Keratinocyte (primary cell): ENCODE results near the gene NMBR. TPM values are rescaled to one million over a fixed set of nuclear protein-coding genes. Genes with fewer than 3 reads are reported as not detected.

ENCODE experiments used
- DNase-seq: peaks from one replicate; pipeline ENCODE4 v3.0.0-alpha.2; 2011; ENCODE audit warnings: low read depth, missing footprints, low spot score
- FAIRE-seq: peaks from 2 replicates; lab custom pipeline; 2011; peaks lifted over from hg19 to GRCh38; lab: Jason Lieb, UNC
- H2AFZ ChIP-seq: 2 replicates; pipeline ENCODE4 v1.6.0; 2012; ENCODE audit warnings: low read length, control low read depth, inconsistent platforms; ENCODE audit not compliant: control insufficient read depth
- H3K27ac ChIP-seq: 2 replicates; pipeline ENCODE4 v1.5.1; 2011; ENCODE audit warnings: low read length; ENCODE audit not compliant: control insufficient read depth, insufficient read depth
- H3K27me3 ChIP-seq: 3 replicates; pipeline ENCODE4 v1.6.0; 2011; ENCODE audit warnings: low read length; ENCODE audit not compliant: control insufficient read depth, insufficient read depth; ENCODE audit errors: extremely low read depth
- H3K36me3 ChIP-seq, 2 experiments: 2 replicates in 1 of 2; 3 replicates in 1 of 2; pipeline ENCODE4 v1.5.1; 2011; ENCODE audit warnings: low read length in 2 of 2, mild to moderate bottlenecking in 1 of 2; ENCODE audit not compliant: control insufficient read depth in 2 of 2, insufficient read depth in 2 of 2; ENCODE audit errors: extremely low read depth in 1 of 2
- H3K4me1 ChIP-seq: 3 replicates; pipeline ENCODE4 v1.5.1; 2011; ENCODE audit warnings: low read length; ENCODE audit not compliant: control insufficient read depth, insufficient read depth; ENCODE audit errors: extremely low read depth
- H3K4me2 ChIP-seq: 3 replicates; pipeline ENCODE4 v1.6.0; 2011; ENCODE audit warnings: low read depth, low read length; ENCODE audit not compliant: control insufficient read depth, insufficient read depth; ENCODE audit errors: extremely low read depth
- H3K4me3 ChIP-seq, 3 experiments: fragments of 200-600 bp in 1 of 3; sonication (generic) in 1 of 3; 2 replicates in 2 of 3; 3 replicates in 1 of 3; pipeline ENCODE4 v1.5.1; 2011 to 2016; ENCODE audit warnings: low read length in 3 of 3, mild to moderate bottlenecking in 3 of 3, control low read depth in 2 of 3, inconsistent platforms in 1 of 3, low read depth in 1 of 3, mixed read lengths in 1 of 3, mixed run types in 1 of 3, moderate library complexity in 1 of 3; ENCODE audit not compliant: control insufficient read depth in 2 of 3, insufficient read depth in 2 of 3; ENCODE audit errors: extremely low read depth in 1 of 3
- H3K79me2 ChIP-seq: 2 replicates; pipeline ENCODE4 v1.6.0; 2012; ENCODE audit warnings: low read length; ENCODE audit not compliant: control insufficient read depth, insufficient read depth
- H3K9ac ChIP-seq: 3 replicates; pipeline ENCODE4 v1.6.0; 2011; ENCODE audit warnings: low read length; ENCODE audit not compliant: control insufficient read depth, insufficient read depth; ENCODE audit errors: extremely low read depth
- H3K9me1 ChIP-seq: 3 replicates; pipeline ENCODE4 v1.6.0; 2011; ENCODE audit warnings: low read length; ENCODE audit not compliant: control insufficient read depth, insufficient read depth; ENCODE audit errors: extremely low read depth
- H3K9me3 ChIP-seq: 2 replicates; pipeline ENCODE4 v1.5.1; 2012; ENCODE audit warnings: low read depth, low read length; ENCODE audit not compliant: control insufficient read depth
- H4K20me1 ChIP-seq: 3 replicates; pipeline ENCODE4 v1.6.0; 2011; ENCODE audit warnings: low read length; ENCODE audit not compliant: control insufficient read depth, insufficient read depth; ENCODE audit errors: extremely low read depth
- CTCF ChIP-seq, 3 experiments: IDR thresholded peaks in 1 of 3; conservative IDR thresholded peaks in 1 of 3; optimal IDR thresholded peaks in 1 of 3; 2 replicates in 2 of 3; 3 replicates in 1 of 3; pipeline versions ENCODE3 to v1.5.1; 2011; ENCODE audit warnings: low read length in 3 of 3, mild to moderate bottlenecking in 3 of 3, moderate library complexity in 2 of 3, control low read depth in 1 of 3, inconsistent platforms in 1 of 3; ENCODE audit not compliant: insufficient read depth in 2 of 3; ENCODE audit errors: extremely low read depth in 1 of 3
- EZH2 ChIP-seq: IDR thresholded peaks from one replicate; pipeline ENCODE4 v1.6.1; 2012; ENCODE audit warnings: inconsistent platforms, mild to moderate bottlenecking, low read length, moderate library complexity
- dilution Hi-C: fragments of 300-500 bp; cut with MboI; formaldehyde crosslinking; loops from one replicate; pipeline ENCODE4 v1.7.0; 2020; ENCODE audit warnings: low sequenced_read_pairs; ENCODE audit not compliant: extremely low pct_ligation_motif_present
- polyA plus RNA-seq, 5 experiments: library from polyadenylated mRNA; depleted of rRNA in 3 of 5; stranded (reverse) in 3 of 5; stranded (forward) in 1 of 5; unstranded in 1 of 5; fragments of >200 nt; gene quantifications; 1 replicate in 1 of 5; 2 replicates in 3 of 5; 3 replicates in 1 of 5; pipeline versions ENCODE4 v1.2.1 to v1.2.3, GENCODE V29; 2011 to 2012; ENCODE audit warnings: missing spikeins in 2 of 5, low read depth in 1 of 5, low replicate concordance in 1 of 5

The NMBR gene
- polyA plus RNA-seq, 1 donor (not counting 4 experiments of a cell fraction or from before 2014, with no cell fraction given) = not detected

- Histone ChIP-seq H3K27me3 (no peaks in the 10 kb centered on the region), H4K20me1 (no peaks in the 10 kb centered on the region), H3K9me1 (no peaks in the 10 kb centered on the region), H3K4me2 (no peak overlapping the region), H3K4me3 (no peak overlapping the region), H3K36me3 (no peaks in the 10 kb centered on the region), H3K79me2 (no peaks in the 10 kb centered on the region), H3K9me3 (peaks cover 3% of the 10 kb centered on the region), H3K27ac (no peak overlapping the region), H2AFZ (no peak overlapping the region), H3K4me1 (peaks cover 6% of the 10 kb centered on the region), H3K9ac (no peak overlapping the region)
- FAIRE-seq (no peak), DNase-seq (no peak)
- dilution Hi-C loops = no loop called here
- no peak for TF ChIP-seq EZH2
- no peak for TF ChIP-seq CTCF (optimal IDR thresholded peaks at IDR 0.05 in 1 of 3, IDR thresholded peaks at IDR 0.05 in 1 of 3, conservative IDR thresholded peaks at IDR 0.05 in 1 of 3; ENCODE audit: extremely low read depth in 1 of 3, insufficient read depth in 2 of 3, low read length in 3 of 3)
Measured at GRCh38 chr6:142027074-142027473, 119.8 kb downstream of the NMBR start.

- Histone ChIP-seq H4K20me1 (no peaks in the 10 kb centered on the region), H3K4me3 (peak overlapping the region in 1 of 3 experiments; percentile 30), H3K4me2 (peak overlapping the region; percentile 66), H3K27me3 (no peaks in the 10 kb centered on the region), H3K79me2 (no peaks in the 10 kb centered on the region), H3K9ac (no peak overlapping the region), H2AFZ (peak overlapping the region; percentile 81), H3K36me3 (no peaks in the 10 kb centered on the region), H3K27ac (peak overlapping the region; percentile 32), H3K9me3 (peaks cover 3% of the 10 kb centered on the region), H3K9me1 (no peaks in the 10 kb centered on the region), H3K4me1 (peaks cover 6% of the 10 kb centered on the region)
- FAIRE-seq (peak; percentile 83), DNase-seq (no peak)
- dilution Hi-C loops = no loop called here
- no peak for TF ChIP-seq CTCF (optimal IDR thresholded peaks at IDR 0.05 in 1 of 3, IDR thresholded peaks at IDR 0.05 in 1 of 3, conservative IDR thresholded peaks at IDR 0.05 in 1 of 3; ENCODE audit: extremely low read depth in 1 of 3, insufficient read depth in 2 of 3, low read length in 3 of 3)
- no peak for TF ChIP-seq EZH2
Measured at GRCh38 chr6:142026471-142026870, 120.5 kb downstream of the NMBR start.

Other genes starting within 250 kb of the NMBR start
- gene GJE1, start 14.2 kb downstream of the NMBR start, polyA plus RNA-seq = not detected in 3 replicates
- gene VTA1, start 141 bp upstream of the NMBR start, polyA plus RNA-seq = 81.5 to 97.4 TPM (median 97.4 TPM) in 3 replicates
- gene ADGRG6, start 154.9 kb upstream of the NMBR start, polyA plus RNA-seq = 9.4 to 20.1 TPM (median 14.6 TPM) in 3 replicates